ENCODE results near the gene ZNF213.
A peak's percentile ranks its signal among the peaks of the same experiment; 100 is the strongest.

ZNF213 gene

DNA sequence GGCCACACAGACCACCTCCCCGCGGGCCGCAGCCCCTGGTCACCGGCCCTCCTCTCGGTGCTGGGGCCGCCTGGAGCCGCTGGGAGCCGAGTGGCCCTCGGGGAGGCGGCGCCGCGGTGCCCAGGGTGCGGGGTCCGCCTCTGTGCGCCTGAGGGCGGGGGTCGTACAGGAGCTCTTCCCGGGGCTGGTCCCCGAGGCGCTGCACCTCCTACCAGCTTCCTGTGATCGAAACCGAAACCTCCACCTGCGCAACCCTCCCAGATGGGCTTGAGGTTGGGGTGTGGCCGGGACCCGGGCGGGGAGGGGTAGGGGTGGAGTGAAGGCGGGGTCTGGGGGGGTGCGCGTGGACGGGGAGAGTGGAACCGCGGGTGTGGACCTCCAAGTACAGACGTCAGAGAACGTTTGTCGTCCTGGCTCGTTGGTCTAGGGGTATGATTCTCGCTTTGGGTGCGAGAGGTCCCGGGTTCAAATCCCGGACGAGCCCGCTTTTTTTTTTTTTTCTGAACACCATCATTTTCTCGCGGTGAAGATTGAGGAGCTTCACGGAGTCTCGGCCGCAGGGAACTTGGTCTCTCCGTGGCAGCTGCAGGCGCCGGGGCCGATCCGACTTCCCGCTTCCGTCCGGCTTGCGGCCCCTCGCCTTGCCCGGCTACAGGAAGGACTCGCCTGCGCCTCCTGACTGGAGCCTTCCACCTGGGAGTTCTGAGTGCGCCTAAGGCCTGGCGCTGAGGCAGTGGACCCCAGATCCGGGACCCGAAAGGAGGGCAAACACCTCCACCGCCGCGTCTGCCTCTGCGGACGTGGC is 23.9 kb downstream of the ZNF213 start (continued):
- TF ChIP-seq ZNF184 (tag by site-specific recombination; IDR thresholded peaks at IDR 0.05) (peak; percentile 80), PRDM1 (tag by site-specific recombination; IDR thresholded peaks at IDR 0.05) (0 out of 2 replicates have a peak, but pooled peaks have one; percentile 13), ZFHX2 (tag by site-specific recombination; conservative IDR thresholded peaks at IDR 0.05) (peak; percentile 70), OSR2 (tag by site-specific recombination; IDR thresholded peaks at IDR 0.05) (peak; percentile 71), HOXA7 (CRISPR knock-in tag; IDR thresholded peaks at IDR 0.05; ENCODE audit: borderline replicate concordance) (no peak), ZNF530 (tag by site-specific recombination; IDR thresholded peaks at IDR 0.05; ENCODE audit: low read depth) (peak; percentile 96), ZNF114 (tag by site-specific recombination; IDR thresholded peaks at IDR 0.05) (no peak), ZNF501 (tag by site-specific recombination; IDR thresholded peaks at IDR 0.05) (peak; percentile 57; the same call in 1 of the 2 replicates), ZNF600 (tag by site-specific recombination; IDR thresholded peaks at IDR 0.05) (peak; percentile 78), ZNF394 (tag by site-specific recombination; IDR thresholded peaks at IDR 0.05; ENCODE audit: borderline replicate concordance) (0 out of 2 replicates have a peak, but pooled peaks have one; percentile 58), SALL2 (tag by site-specific recombination; IDR thresholded peaks at IDR 0.05; ENCODE audit: borderline replicate concordance) (no peak), MEIS1 (CRISPR knock-in tag; IDR thresholded peaks at IDR 0.05; ENCODE audit: borderline replicate concordance) (no peak), ZNF610 (tag by site-specific recombination; IDR thresholded peaks at IDR 0.05; ENCODE audit: borderline replicate concordance) (peak; percentile 75; the same call in 1 of the 2 replicates), SP7 (tag by site-specific recombination; IDR thresholded peaks at IDR 0.05) (peak; percentile 91), ZXDB (tag by site-specific recombination; IDR thresholded peaks at IDR 0.05) (peak; percentile 81), ZNF707 (tag by site-specific recombination; IDR thresholded peaks at IDR 0.05) (no peak), ZNF341 (tag by site-specific recombination; IDR thresholded peaks at IDR 0.05; ENCODE audit: low read depth) (peak; percentile 97), ZNF133 (tag by site-specific recombination; IDR thresholded peaks at IDR 0.05) (no peak), GLIS1 (tag by site-specific recombination; IDR thresholded peaks at IDR 0.05) (peak; percentile 55), YY1 (tag by site-specific recombination; IDR thresholded peaks at IDR 0.05) (peak; percentile 54; the same call in 1 of the 2 replicates), ZFP37 (tag by site-specific recombination; IDR thresholded peaks at IDR 0.05) (0 out of 2 replicates have a peak, but pooled peaks have one; percentile 47)
- TF ChIP-seq, protein P1, sequence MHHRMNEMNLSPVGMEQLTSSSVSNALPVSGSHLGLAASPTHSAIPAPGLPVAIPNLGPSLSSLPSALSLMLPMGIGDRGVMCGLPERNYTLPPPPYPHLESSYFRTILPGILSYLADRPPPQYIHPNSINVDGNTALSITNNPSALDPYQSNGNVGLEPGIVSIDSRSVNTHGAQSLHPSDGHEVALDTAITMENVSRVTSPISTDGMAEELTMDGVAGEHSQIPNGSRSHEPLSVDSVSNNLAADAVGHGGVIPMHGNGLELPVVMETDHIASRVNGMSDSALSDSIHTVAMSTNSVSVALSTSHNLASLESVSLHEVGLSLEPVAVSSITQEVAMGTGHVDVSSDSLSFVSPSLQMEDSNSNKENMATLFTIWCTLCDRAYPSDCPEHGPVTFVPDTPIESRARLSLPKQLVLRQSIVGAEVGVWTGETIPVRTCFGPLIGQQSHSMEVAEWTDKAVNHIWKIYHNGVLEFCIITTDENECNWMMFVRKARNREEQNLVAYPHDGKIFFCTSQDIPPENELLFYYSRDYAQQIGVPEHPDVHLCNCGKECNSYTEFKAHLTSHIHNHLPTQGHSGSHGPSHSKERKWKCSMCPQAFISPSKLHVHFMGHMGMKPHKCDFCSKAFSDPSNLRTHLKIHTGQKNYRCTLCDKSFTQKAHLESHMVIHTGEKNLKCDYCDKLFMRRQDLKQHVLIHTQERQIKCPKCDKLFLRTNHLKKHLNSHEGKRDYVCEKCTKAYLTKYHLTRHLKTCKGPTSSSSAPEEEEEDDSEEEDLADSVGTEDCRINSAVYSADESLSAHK (tag by site-specific recombination; IDR thresholded peaks at IDR 0.05), result peak; percentile 68
- TF ChIP-seq, protein P2, sequence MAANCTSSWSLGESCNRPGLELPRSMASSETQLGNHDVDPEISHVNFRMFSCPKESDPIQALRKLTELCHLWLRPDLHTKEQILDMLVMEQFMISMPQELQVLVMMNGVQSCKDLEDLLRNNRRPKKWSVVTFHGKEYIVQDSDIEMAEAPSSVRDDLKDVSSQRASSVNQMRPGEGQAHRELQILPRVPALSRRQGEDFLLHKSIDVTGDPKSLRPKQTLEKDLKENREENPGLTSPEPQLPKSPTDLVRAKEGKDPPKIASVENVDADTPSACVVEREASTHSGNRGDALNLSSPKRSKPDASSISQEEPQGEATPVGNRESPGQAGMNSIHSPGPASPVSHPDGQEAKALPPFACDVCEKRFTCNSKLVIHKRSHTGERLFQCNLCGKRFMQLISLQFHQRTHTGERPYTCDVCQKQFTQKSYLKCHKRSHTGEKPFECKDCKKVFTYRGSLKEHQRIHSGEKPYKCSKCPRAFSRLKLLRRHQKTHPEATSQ (tag by site-specific recombination; IDR thresholded peaks at IDR 0.05), result peak; percentile 58; the same call in 1 of the 2 replicates
- TF ChIP-seq, protein P3, sequence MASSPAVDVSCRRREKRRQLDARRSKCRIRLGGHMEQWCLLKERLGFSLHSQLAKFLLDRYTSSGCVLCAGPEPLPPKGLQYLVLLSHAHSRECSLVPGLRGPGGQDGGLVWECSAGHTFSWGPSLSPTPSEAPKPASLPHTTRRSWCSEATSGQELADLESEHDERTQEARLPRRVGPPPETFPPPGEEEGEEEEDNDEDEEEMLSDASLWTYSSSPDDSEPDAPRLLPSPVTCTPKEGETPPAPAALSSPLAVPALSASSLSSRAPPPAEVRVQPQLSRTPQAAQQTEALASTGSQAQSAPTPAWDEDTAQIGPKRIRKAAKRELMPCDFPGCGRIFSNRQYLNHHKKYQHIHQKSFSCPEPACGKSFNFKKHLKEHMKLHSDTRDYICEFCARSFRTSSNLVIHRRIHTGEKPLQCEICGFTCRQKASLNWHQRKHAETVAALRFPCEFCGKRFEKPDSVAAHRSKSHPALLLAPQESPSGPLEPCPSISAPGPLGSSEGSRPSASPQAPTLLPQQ (tag by site-specific recombination; IDR thresholded peaks at IDR 0.05), result peak; percentile 93
- TF ChIP-seq, protein P4, sequence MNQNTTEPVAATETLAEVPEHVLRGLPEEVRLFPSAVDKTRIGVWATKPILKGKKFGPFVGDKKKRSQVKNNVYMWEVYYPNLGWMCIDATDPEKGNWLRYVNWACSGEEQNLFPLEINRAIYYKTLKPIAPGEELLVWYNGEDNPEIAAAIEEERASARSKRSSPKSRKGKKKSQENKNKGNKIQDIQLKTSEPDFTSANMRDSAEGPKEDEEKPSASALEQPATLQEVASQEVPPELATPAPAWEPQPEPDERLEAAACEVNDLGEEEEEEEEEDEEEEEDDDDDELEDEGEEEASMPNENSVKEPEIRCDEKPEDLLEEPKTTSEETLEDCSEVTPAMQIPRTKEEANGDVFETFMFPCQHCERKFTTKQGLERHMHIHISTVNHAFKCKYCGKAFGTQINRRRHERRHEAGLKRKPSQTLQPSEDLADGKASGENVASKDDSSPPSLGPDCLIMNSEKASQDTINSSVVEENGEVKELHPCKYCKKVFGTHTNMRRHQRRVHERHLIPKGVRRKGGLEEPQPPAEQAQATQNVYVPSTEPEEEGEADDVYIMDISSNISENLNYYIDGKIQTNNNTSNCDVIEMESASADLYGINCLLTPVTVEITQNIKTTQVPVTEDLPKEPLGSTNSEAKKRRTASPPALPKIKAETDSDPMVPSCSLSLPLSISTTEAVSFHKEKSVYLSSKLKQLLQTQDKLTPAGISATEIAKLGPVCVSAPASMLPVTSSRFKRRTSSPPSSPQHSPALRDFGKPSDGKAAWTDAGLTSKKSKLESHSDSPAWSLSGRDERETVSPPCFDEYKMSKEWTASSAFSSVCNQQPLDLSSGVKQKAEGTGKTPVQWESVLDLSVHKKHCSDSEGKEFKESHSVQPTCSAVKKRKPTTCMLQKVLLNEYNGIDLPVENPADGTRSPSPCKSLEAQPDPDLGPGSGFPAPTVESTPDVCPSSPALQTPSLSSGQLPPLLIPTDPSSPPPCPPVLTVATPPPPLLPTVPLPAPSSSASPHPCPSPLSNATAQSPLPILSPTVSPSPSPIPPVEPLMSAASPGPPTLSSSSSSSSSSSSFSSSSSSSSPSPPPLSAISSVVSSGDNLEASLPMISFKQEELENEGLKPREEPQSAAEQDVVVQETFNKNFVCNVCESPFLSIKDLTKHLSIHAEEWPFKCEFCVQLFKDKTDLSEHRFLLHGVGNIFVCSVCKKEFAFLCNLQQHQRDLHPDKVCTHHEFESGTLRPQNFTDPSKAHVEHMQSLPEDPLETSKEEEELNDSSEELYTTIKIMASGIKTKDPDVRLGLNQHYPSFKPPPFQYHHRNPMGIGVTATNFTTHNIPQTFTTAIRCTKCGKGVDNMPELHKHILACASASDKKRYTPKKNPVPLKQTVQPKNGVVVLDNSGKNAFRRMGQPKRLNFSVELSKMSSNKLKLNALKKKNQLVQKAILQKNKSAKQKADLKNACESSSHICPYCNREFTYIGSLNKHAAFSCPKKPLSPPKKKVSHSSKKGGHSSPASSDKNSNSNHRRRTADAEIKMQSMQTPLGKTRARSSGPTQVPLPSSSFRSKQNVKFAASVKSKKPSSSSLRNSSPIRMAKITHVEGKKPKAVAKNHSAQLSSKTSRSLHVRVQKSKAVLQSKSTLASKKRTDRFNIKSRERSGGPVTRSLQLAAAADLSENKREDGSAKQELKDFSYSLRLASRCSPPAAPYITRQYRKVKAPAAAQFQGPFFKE (tag by site-specific recombination; IDR thresholded peaks at IDR 0.05; ENCODE audit: borderline replicate concordance), result no peak

Measured in HEK293 (cell line).